HL-60 (cell line): ENCODE data around the gene POTEJ.
"Not testable (repeated sequence)": the region's sequence is repeated elsewhere in the genome, so short reads cannot be mapped to it uniquely, and the experiment has no call there.

Experiments
- REST ChIP-seq: IDR thresholded peaks from 2 replicates; pipeline ENCODE4 v1.6.1; 2012; ENCODE audit warnings: low read depth; ENCODE audit not compliant: insufficient replicate concordance
- SPI1 ChIP-seq: IDR thresholded peaks from 2 replicates; pipeline ENCODE4 v1.6.1; 2012; ENCODE audit warnings: low read depth, mild to moderate bottlenecking, borderline replicate concordance
- TF ChIP-seq, protein P1 (sequence below): IDR thresholded peaks from one replicate; pipeline ENCODE4 v1.5.1; 2011; ENCODE audit warnings: low read length, control low read depth, inconsistent platforms; ENCODE audit not compliant: insufficient read depth

- TF ChIP-seq, protein P1, sequence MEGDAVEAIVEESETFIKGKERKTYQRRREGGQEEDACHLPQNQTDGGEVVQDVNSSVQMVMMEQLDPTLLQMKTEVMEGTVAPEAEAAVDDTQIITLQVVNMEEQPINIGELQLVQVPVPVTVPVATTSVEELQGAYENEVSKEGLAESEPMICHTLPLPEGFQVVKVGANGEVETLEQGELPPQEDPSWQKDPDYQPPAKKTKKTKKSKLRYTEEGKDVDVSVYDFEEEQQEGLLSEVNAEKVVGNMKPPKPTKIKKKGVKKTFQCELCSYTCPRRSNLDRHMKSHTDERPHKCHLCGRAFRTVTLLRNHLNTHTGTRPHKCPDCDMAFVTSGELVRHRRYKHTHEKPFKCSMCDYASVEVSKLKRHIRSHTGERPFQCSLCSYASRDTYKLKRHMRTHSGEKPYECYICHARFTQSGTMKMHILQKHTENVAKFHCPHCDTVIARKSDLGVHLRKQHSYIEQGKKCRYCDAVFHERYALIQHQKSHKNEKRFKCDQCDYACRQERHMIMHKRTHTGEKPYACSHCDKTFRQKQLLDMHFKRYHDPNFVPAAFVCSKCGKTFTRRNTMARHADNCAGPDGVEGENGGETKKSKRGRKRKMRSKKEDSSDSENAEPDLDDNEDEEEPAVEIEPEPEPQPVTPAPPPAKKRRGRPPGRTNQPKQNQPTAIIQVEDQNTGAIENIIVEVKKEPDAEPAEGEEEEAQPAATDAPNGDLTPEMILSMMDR: not testable (repeated sequence)
- not testable (repeated sequence) for TF ChIP-seq REST, SPI1
Measured at GRCh38 chr2:130598463-130598862, 12.8 kb upstream of the POTEJ start.
